KBM-7 (cell line): ENCODE data around the gene LAMA3.
"Not testable (repeated sequence)": the region's sequence is repeated elsewhere in the genome, so short reads cannot be mapped to it uniquely, and the experiment has no call there.

ENCODE experiments used
- DNase-seq: peaks from one replicate; pipeline ENCODE4 v3.0.0-alpha.2; 2015
- in situ Hi-C: fragments of 300-500 bp; cut with MboI; formaldehyde crosslinking; loops from 2 replicates; pipeline ENCODE4 v1.14.3; 2020; ENCODE audit warnings: low sequenced_read_pairs, low pct_unique_long_range_greater_than_20kb, mixed read lengths

The LAMA3 gene

GRCh38 chr18:23701017-23701416 is 11.8 kb downstream of the LAMA3 start:
- in situ Hi-C loops, result no loop called here

GRCh38 chr18:23701544-23702064 is 12.4 kb downstream of the LAMA3 start:
- in situ Hi-C loops, result no loop called here
- no peak for DNase-seq

More at GRCh38 chr18:23701017-23701416, 11.8 kb downstream of the LAMA3 start:
- no peak for DNase-seq

- in situ Hi-C loops, result no loop called here
- no peak for DNase-seq
Measured at GRCh38 chr18:23702606-23703005, 13.4 kb downstream of the LAMA3 start.

GRCh38 chr18:23703057-23703986 is 14.1 kb downstream of the LAMA3 start:
- DNase-seq, result peak; percentile 72
- in situ Hi-C loops, result no loop called here

GRCh38 chr18:23703987-23704384 is 14.7 kb downstream of the LAMA3 start:
- DNase-seq, result no peak
- in situ Hi-C loops, result no loop called here

GRCh38 chr18:23704806-23705205 is 15.6 kb downstream of the LAMA3 start:
- no peak for DNase-seq
- in situ Hi-C loops, result no loop called here

GRCh38 chr18:23706971-23707640 is 17.9 kb downstream of the LAMA3 start:
- in situ Hi-C loops, result no loop called here
- no peak for DNase-seq

- in situ Hi-C loops, result no loop called here
- no peak for DNase-seq
Measured at GRCh38 chr18:23710068-23710527, 20.8 kb downstream of the LAMA3 start.

GRCh38 chr18:23710946-23711345 is 21.7 kb downstream of the LAMA3 start:
- in situ Hi-C loops, result no loop called here

GRCh38 chr18:23711426-23711825 is 22.2 kb downstream of the LAMA3 start:
- DNase-seq, result no peak
- in situ Hi-C loops, result no loop called here

More at GRCh38 chr18:23710946-23711345, 21.7 kb downstream of the LAMA3 start:
- DNase-seq, result no peak

GRCh38 chr18:23712445-23712844 is 23.2 kb downstream of the LAMA3 start:
- DNase-seq, result peak; percentile 92
- in situ Hi-C loops, result no loop called here

GRCh38 chr18:23714576-23714975 is 25.3 kb downstream of the LAMA3 start:
- in situ Hi-C loops, result no loop called here
- DNase-seq, result no peak

- DNase-seq, in situ Hi-C loops: not testable (repeated sequence)
Measured at GRCh38 chr18:23716079-23716478, 26.8 kb downstream of the LAMA3 start.

- DNase-seq, result no peak
- in situ Hi-C loops, result no loop called here
Measured at GRCh38 chr18:23716516-23716915, 27.3 kb downstream of the LAMA3 start.

GRCh38 chr18:23716966-23717365 is 27.7 kb downstream of the LAMA3 start:
- in situ Hi-C loops, result no loop called here
- no peak for DNase-seq

GRCh38 chr18:23718243-23718720 is 29.0 kb downstream of the LAMA3 start:
- in situ Hi-C loops, result no loop called here
- no peak for DNase-seq

- in situ Hi-C loops, result no loop called here
- DNase-seq, result no peak
Measured at GRCh38 chr18:23718731-23719130, 29.5 kb downstream of the LAMA3 start.

GRCh38 chr18:23719634-23720201 is 30.5 kb downstream of the LAMA3 start:
- in situ Hi-C loops, result no loop called here
- DNase-seq, result no peak

- in situ Hi-C loops, result no loop called here
- DNase-seq, result no peak
Measured at GRCh38 chr18:23721696-23722480, 32.6 kb downstream of the LAMA3 start.
